GM21529 (cell line): Measurements from ENCODE around the gene KPNA3.
"Not testable (repeated sequence)": the region's sequence is repeated elsewhere in the genome, so short reads cannot be mapped to it uniquely, and the experiment has no call there.

Experiments used
- ATAC-seq: cut with Tn5 transposase; IDR thresholded peaks from one replicate; pipeline ENCODE4 v1.9.1; 2021; ENCODE audit not compliant: unreplicated experiment

The KPNA3 gene

DNA sequence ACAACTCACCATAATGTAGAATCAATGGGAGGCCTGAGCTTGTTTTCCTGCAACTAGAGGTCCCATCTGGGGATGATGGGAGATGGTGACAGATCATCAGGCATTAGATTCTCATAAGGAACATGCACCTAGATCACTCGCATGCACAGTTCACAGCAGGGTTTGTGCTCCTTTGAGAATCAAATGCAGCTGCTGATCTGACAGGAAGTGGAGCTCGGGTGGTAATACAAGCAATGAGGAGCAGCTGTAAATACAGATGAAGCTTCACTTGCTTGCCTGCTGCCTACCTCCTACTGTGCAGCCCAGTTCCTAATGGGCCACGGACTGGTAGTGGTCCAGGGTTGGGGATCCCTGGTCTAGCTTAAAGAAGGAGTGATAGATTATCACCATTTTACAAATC, 33.0 kb downstream of the KPNA3 start:
- ATAC-seq = no peak

DNA sequence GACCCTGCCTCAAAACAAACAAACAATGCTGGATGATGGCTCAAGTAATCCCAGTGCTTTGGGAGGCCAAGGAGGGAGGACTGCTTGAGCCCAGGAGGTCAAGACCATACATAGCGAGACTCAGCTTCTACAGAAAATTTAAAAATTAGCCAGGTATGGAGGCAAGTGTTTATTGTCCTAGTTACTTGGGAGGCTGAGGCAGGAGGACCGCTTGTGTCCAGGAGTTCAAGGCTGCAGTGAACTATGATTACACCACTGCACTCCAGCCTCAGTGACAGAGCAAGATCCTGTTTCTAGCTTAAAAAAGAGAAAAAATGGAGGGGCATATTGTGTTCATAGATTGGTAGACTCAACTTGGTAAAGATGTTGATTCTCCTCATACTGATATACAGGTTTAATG, 36.2 kb downstream of the KPNA3 start:
- ATAC-seq = no peak

DNA sequence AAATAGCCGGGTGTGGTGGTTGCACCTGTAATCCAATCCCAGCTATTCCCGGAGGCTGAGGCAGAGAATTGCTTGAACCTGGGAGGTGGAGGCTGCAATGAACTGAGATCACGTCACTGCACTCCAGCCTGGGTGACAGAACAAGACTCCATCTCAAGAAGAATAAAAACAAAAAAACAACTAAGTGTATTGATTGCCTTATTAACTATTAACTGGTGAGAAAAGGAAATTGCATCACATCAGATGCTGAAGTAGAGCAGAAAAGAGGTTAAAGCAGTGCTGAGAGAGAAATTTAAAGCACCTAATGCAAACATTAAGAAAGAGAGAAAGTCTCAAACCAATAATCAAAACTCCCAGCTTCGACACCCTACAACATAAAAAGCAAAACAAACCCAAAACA, 38.3 kb downstream of the KPNA3 start:
- ATAC-seq = no peak

GRCh38 chr13:49749848-49750247, 42.6 kb downstream of the KPNA3 start:
- no peak for ATAC-seq

GRCh38 chr13:49746111-49746510, 46.4 kb downstream of the KPNA3 start:
- no peak for ATAC-seq

- ATAC-seq = no peak
Measured at GRCh38 chr13:49740870-49741269, 51.6 kb downstream of the KPNA3 start.

- no peak for ATAC-seq
Measured at GRCh38 chr13:49739498-49740187, 52.8 kb downstream of the KPNA3 start.

DNA sequence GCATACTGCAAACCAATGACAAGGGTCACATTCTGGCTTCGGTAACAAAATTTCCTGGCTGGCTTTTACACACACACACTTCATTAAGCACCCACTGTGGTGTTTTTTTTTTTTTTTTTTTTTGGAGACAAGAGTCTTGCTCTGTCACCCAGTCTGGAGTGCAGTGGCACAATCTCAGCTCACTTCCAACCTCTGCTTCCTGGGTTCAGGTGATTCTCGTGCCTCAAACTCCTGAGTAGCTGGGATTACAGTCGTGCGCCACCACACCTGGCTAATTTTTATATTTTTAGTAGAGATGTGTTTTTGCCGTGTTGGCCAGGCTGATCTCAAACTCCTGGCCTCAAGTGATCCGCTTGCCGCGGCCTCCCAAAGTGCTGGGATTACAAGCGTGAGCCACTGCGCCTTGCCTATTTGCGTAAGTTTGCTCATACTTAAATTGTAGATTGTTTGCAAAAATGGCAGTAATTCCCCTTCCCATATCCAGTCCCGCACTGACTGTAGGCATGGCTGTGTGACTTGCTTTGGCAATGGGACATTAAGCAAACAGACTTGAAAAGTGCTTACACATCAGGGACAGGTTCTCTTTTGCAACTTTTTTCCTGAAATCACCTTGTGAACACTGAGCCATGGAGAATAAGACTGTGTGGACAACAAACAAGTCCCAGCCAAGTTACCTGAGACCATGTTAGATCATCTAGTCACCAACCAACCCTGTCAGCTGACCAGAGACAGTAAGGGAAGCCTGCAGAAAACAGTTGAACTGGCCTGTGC, 59.1 kb downstream of the KPNA3 start:
- ATAC-seq = no peak

DNA sequence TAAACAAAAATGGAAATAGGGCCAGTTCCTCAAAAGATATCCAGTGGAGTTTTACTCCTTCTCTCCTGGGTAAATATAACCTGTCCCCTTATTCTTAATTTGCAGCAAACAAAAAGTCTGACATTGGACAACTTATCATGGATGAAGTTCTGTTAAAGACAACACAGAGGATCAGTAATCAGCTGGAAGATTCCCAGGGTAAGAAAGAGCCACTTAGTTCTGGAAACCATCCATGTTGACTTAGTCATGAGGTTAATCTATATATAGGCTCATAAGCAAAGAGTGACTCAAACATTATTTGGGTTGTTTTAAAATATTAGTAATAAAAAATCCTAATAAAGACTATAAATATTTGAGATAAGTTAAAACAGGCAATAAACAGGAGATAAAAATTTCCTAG, 60.7 kb downstream of the KPNA3 start:
- no peak for ATAC-seq

GRCh38 chr13:49716615-49717014, 75.9 kb downstream of the KPNA3 start:
- ATAC-seq = no peak

DNA sequence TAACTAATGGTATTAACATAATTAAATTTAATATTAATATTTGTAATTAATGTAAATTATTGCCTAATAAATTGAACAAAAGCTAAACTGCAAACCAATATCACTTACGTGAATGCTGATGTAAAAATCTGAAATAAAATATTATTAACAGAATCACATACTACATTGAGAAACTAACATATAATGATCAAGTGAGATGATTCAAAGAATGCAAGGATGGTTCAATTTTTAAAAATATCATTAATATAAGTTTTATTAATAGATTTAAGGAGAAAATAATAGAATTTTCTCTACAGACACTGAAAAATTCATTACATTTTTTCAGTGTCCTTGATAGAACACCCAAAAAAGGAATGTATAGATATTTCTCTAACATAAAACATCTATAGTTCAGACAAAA, 77.7 kb downstream of the KPNA3 start:
- no peak for ATAC-seq

- no peak for ATAC-seq
Measured at GRCh38 chr13:49711218-49711863, 81.1 kb downstream of the KPNA3 start.

DNA sequence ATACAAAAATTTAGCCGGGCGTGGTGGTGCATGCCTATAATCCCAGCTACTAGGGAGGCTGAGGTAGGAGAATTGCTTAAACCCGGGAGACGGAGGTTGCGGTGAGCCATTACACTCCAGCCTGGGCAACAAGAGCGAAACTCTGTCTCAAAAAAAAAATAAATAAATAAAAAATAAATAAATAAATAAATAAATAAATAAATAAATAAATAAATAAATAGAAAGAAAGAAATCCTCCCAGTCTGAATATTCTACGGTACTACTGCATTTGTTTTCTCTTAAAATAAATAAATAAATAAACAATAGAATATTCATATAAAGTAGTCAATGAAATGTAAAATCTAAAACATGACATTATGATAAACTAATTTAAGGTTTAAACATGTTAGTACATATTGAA, 88.2 kb downstream of the KPNA3 start:
- not testable (repeated sequence) for ATAC-seq

GRCh38 chr13:49701491-49701890, 91.0 kb downstream of the KPNA3 start:
- no peak for ATAC-seq

- no peak for ATAC-seq
Measured at GRCh38 chr13:49697468-49697867, 95.0 kb downstream of the KPNA3 start.

- ATAC-seq = no peak
Measured at GRCh38 chr13:49694446-49694845, 98.0 kb downstream of the KPNA3 start.

DNA sequence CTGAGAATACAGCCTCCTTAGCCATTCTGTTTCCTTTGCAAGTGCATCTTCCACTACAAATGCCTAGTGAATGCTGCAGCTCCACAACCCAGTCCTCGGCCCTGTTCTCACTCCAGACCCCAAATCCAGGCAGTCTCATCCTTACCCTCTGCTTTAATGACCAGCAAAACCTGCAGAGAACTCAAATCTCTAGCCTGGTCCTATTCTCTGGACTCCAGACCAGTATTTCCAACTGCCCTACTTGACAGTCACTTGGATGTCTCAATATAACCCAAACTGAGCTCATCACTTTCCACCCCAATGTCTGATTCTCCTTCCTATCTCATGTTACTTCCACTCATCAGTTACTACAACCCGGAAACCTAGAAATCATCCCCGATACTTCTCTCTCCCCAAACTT, 98.6 kb downstream of the KPNA3 start:
- ATAC-seq = no peak

GRCh38 chr13:49693191-49693733, 99.2 kb downstream of the KPNA3 start:
- ATAC-seq = no peak

GRCh38 chr13:49690995-49691784, 101.3 kb downstream of the KPNA3 start, which contains the start of gene EBPL:
Gene EBPL, minus strand, starts transcription at chr13:49691486. Its CDS starts 62 bp downstream, at chr13:49691424.
- ATAC-seq = peak; percentile 98

DNA sequence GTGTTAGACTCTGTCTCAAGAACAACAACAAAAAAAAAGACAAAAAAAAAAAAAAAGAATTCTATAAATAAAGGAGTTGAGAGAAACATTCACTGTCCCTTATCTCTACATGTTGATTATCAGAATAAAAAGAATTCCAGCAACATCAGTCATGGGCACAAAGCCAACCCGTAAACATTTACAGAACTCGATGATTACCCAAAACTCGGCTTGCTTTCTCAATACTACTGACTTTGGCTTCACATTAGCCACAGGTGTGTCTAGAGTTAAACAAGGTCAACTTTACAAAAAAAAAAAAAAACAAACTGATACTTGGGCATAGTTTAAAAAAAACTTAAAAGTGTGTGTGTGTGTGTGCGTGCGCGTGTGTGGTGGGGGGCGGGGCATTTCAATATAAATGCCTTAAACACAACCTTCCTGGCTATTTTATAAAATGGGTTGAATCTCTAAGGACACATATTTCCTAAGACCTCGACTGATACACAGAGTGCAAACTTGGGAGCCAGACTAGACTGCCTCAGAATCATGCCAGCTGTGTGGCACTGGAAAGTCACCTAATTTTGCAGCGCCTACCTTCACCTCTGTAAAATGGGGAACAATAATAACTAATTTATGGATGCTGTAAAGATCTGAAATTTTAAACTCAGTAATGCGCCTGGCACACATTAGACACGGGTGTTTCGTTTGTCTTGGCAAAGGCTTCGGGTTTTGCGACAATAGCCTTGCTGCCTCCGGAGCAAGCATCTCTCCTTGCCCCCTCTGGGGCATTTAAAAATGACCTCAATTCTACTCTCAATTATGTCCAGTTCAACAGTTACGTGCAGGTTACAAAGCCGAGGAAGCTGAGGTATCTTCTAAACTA, 102.1 kb downstream of the KPNA3 start:
- peak; percentile 17 for ATAC-seq
